CD4-positive, alpha-beta T cell treated with Interleukin-4 for 4 hours (primary cell): ENCODE results near the gene OPCML.

Experiments
- DNase-seq: peaks from one replicate; pipeline ENCODE4 v3.0.0-alpha.2; 2020

The OPCML gene

DNA sequence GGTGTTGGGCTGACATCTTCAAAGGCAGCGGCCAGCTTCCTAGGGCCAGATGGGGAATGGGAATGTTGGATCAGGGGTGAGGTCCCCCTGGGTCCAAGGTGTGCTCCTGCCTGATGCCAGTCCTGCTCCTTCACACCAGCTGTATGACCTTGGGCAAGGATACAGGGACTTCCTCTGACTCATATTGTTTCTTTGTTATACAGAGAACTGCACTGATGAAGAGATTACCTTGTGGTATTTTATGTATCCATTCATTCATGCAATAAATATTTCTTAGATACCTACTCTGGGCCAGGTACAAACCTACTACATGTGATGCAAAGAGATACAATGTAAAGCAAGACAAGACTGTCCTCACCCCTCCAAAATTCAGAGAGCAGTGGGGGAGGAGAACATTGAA is 3.9 kb upstream of the OPCML start:
- DNase-seq, result no peak

DNA sequence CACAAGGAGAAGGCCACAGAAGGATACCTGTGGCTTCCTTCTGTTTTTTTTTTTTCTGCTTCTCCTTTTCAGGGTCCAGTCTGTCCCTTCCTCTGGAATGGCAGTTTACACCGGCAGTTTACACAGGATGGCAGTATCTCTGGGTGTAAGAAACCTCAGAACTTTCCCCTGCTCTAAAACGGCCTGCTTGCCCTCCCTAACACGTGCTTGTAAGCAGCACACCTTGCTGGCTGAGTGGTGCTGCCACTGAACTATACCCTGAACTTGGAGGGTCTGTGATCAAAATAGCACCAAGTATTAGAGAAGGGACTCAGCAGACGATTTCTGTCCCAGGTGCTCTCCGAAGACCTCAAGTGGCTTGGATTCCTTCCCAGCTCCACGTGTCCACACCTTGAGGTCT is 904 bp upstream of the OPCML start:
- no peak for DNase-seq

DNA sequence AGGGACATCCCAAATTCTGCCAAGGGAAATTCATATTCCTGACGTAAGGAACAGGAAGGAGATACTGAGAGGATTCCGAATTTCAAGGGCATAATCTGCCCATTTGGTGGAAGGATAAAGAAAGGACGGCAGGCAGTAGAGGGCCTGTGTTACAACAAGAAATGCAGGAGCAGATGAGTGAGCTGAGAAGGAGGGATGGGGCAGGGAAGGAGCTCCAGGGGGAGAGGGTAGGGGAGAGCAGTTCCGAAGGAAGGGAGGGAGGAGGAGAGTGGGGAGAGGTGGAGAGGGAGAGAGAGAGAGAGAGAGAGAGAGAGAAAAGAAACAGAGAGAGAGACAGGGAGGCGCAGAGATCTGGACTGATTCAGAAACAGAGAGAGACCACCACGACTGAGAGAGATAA is 843 bp downstream of the OPCML start:
- no peak for DNase-seq

DNA sequence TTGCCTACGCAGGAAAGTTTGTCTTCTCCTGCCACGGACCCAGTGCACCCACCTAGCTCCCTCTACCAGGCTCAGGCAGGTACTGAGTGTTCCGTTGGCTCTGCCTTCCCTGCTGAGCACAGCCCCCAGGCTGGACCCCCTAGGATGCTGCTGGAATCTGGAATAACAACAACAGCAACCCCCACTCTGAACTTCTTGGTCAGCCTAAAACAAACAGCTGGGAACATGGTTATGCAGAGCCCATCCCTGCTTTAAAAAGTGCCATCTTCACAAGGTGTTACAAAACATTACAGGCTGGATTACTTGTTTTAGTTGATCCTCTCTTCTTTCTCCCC is 1.8 kb downstream of the OPCML start:
- no peak for DNase-seq

DNA sequence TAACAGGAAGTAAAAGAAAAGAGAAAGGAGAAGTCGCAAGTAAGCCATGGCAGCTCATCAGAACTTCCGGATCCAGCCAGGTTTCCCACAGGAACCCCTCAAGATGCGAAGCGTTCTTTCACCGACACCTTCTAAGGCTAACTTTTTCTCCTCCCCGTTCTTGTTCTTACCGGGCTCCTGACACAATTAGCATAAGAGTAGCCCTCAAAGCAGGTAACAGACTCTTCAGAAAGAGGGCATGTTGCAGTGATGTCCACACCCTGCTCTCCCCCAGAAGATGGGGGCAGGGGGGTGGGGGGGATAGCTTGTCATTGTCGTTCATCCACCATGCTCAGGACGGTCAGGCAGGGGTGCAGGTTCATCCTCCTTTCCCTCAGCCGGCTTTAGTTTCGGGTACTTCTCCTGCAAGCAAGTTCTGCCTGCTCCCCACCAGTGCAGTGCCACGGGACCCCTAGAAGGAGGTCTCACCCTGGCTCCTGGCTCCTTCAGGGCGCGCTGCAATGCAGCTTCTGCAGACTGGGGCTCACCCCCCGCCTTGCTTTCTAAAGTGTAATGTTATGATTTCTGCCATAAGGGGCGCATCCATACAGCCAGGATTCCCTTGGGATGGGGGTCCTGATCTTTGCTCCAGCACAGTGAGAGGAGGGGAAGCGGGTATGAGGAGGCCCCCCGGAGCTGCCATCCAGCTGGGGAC is 2.3 kb downstream of the OPCML start:
- DNase-seq, result no peak

DNA sequence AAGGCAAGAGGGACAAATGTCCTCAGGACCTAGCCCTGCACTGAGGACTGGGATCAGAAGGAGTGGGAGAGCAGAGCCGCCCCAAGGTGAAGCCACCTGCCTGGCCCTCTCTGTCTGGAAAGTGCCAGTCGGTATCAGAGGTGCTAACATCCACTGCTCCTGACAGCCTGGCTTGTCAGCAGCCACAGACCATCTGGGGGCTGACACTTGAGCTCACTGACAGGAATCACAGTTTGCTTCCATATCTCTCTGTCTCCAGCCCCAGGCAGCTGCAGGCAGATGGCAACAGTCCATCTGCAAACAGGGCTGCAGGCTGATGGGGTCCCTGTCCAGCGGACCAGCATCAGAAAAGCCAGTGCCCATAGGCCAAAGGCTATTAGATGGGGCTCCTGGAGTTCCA is 5.5 kb downstream of the OPCML start:
- no peak for DNase-seq

DNA sequence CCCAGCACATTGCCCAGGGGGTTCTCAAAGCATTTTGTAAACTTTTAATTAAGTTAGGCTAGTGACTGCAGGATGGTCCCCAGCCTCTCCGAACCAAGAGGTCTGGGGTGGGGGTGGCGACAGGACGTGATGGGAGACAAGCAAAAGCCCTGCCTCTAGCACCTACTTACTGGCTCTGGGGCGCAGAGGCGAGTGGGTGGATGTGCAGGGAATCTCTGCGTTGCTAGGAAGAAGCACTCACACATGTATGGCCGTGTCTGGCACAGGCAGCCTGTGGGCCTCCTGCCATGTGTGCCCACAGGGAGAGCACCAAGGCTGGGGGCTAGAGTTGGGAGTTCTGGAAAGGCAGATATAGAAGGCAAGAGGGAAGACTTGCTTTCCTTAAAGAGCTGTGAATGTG is 6.3 kb downstream of the OPCML start:
- DNase-seq, result no peak

DNA sequence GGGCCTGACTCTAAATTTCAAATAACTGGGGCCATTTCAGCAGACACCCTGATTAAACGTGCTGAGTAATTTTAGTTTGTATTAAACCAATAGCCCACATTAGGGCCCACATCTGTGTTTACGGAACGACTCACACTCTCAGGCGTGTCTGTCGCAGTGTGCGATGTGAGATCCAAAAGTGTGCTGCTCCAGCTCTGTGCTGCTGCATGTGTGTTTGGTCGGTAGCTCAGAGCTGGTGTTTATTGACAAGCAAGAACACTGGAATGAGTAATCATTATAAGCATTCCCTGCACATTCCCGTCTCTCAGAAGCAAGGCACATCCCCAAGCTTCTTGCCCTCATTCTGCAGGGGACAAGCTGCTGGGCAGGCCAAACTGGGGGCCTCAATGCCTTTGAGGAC is 7.8 kb downstream of the OPCML start:
- no peak for DNase-seq

DNA sequence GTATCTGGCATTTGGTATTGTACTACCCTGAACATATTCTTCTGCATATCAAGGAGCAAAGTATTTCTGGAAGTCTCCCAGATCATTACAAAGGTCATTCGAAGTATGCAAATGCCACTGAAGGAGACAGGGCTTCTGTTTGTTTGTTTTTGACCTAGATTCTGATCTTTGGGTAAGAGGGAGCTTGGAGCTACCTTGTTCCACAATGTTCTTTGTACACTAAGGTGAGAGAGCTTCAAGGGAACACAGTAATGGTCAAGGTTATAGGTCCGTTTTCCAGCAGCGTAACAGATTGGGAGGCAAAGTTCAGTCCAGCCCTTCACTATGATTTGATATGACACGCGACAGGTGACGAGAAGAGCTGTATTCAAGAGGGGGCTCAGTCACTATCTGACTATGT is 10.0 kb downstream of the OPCML start:
- DNase-seq, result no peak

DNA sequence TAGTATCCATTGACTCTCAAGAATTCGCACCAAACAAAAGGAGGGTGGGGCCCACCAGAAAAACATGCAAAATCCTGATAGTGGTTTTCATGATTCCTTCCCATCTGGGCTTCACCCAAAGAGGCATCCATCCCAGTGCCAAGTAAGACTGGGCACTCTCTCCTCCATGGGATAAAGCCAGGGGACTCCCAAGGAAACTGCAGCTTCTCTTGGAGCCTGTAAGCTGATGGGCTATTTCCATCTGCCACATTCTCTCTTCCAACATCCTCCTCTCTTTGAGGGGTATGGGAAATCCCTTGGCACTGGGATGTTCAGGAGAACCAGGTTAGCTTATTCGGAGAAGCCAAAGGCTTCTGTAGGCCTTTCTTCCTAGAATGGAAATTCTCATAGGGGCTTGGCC is 10.8 kb downstream of the OPCML start:
- no peak for DNase-seq

DNA sequence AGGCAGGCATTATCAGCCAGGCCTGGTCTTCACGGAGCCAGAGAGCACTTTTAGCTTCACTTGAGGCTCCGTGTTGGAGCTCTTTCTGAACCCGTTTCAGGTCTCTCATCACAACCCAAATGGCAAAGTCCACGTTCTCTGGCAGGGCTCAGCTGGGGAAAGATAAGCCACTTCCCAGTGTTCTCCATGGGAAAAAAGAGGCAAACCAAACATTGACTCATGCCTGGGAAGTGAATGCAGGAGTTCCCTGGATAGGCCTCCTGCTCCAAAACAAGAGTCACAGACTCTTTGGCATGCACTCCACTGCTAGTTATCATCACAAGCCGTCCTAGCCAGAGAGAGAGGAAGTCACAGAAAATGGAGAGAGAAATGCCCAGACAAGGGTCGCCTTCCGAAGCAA is 11.6 kb downstream of the OPCML start:
- DNase-seq, result no peak

DNA sequence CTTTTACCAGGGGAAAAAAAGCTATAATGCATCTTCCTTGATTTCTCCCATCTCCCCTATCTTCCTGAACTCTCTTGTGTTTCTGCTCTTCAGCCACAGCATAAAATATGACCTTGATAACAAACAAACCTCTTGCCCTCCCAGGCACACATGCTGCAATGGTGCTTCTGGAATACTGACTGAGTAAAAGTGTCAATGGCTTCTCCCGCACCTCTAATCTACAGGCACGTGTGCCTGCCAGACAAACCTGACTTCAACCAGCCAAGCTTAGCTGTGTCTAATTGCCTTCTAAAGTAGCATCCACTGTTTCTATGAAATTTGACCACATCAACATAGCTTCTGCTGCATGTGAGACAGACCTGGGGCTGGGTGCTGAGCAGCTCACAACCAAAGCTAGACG is 12.7 kb downstream of the OPCML start:
- no peak for DNase-seq

DNA sequence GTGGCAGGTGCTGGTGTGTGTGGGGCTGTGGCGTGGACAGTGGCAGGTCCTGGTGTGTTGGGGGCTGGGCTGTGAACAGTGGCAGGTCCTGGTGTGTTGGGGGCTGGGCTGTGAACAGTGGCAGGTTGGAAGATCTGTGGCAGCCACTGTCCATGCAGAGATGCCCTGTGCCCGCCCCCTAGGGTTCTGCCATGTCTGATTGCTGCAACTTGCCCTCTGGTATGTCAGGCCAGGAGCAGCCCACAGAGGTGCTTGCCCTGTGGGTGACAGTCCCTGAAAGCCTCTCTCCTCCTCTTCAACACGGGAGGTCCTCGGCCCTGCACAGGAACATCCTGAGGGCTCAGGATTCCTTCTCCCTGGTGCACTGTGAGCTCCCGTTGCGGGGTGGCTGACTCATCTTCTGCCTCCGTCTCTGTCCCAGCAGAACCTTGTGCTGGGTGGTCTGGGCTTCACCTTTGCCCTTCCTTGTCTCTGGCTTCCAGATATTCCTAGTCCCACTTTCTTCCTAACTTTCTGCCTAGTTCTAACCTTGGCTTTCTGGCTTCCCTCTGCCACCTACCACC is 13.5 kb downstream of the OPCML start:
- no peak for DNase-seq

DNA sequence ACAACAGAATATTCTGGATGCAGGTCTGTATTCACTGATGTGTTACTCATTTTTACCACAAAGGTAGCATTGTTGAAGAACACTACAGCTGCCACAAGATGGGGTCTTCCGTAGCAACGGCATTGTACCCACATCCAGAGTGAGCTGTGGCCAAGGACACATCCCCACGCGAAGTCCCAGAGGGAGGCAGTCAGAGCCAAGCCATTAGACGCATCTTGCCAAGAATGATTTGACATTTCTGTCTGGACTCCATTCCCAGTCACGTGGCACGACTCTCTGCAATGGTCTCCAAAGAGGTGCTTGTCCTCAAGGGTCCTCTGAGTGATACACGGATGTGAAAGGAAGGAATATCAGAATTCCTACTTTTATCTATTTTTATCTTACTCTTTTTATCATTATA is 15.5 kb downstream of the OPCML start:
- DNase-seq, result no peak

DNA sequence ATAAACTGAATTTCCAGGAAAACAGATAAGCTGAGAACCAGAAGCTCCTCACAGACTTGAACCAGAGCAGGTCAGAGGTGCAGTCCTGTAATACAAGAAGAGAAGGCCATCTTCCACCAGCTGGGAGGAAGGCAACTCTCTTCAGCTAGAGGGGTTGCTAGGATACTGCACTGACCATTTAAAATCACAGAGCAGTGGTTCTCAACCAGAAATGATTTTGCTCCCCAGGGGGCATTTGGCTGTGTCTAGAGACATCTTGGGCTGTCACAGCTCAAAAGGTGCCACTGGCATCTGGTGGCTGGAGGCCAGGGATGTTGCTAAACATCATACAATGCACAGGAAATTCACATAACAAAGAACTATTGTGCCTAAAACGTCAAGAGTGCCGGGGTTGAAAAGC is 17.2 kb downstream of the OPCML start:
- no peak for DNase-seq

DNA sequence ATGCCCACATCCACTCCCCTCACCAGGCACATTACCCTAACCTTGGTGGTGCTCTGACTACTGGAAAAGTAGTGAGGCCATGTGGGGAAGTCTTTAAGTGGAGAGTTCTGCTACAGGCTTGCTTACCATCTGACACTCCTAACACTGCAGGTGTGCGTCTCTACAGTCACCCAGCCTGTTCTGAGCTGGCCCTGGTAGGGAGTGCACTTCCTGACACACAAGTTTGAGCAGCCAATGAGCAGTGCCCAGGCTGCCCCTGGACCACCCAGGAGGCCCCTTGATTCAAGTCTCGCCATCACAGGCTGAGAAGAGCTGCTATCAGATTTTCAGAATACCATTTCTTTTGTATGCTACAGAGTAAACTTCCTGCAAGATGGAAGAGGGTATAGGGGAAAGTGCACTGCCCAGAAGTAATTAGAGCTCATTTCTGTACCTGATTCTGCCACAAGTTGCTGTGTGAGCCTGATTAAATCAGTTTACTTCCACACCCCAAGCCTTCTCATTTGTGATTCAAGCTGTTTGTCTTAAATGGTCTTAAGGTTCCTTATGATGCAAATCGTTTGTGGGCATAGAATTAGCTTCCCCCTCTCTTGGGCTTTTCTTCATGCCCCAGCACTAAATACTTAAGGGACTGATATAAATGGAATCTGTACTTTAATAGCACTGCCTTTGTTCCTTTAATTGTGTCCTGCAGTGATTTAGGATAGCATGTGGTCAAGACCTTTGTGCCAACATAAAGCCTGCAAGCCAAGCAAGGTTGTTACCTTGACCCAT is 22.2 kb downstream of the OPCML start:
- DNase-seq, result no peak

DNA sequence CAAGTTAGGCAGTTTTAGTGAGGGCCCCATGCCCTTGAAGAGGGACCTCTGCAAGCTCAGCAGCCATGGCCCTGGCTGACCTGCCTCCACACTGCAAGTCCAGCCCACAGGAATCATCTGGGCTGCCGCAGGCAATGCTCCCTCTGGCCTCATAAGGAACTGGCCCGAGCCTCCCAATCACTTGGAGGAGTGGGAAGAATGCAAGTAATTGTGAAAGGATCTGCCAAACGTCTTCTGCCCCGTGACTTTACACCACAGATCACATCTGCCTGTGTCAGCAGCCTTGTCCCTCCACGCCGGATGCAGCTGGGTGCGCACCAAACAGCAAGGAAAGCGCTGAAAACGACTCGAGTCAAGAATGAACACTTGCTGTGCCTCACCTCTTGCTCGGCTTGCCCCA is 23.8 kb downstream of the OPCML start:
- no peak for DNase-seq

DNA sequence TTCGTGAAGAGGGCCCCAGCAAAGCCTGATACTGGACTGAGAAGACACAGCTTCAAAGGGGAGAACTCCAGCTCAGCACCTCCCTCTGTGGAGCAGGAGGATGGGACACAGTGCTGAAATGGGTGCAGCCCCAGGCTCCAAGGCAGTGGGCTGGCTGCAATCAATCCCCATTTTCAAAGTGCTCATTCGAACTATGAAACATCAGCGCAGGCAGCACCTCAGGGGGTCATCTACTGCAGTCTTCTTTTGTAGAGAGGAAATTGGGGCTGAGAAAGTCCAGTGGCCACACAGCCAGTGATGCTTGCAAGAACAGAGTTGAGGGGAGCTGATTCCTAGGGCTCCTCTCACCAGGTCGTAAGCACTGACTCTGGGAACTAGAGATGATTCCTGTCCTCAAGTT is 25.1 kb downstream of the OPCML start:
- DNase-seq, result no peak

DNA sequence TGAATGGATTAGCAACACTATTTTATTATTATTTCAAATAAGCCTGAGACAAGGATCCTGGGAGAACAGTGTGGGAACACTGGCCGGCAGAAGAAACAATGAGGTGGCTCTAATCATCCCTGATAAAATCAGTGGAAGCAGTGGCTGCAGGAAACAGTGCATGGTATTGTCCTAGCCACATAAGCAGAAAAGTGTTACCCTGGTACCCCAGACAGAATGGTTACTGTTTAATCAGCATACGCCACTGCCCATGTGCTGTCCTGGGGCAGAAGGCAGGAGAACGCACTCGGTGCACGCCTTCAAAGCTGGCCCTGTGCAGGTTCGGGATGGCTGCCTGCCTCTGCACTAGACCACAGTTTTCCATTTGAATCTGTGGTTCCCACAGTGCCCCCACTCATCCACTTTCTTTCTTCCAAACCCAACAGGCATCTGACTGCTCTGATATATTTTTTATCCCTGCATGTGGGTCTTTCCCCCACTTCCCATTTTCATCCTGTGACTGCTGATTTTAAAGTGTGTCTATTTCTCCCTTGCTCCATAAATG is 25.7 kb downstream of the OPCML start:
- no peak for DNase-seq

DNA sequence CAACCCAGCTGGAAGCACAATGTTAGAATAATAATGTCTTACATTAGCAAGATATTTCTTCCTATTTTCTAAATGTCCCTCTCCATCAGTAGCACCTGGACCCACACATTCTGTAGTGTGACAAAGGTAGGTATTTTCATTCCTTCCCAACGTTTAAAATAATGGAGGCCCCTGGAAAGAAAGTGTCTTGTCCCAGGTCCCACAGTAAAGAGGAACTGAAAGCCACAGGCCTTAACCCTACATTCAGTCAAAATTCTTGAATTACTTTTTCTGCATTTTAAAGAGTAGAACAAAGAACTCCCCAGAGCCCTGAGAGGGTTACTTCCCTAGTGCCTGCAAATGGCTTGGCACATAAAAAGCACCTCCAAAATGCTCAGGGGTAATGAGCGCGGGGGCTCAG is 26.3 kb downstream of the OPCML start:
- DNase-seq, result no peak

DNA sequence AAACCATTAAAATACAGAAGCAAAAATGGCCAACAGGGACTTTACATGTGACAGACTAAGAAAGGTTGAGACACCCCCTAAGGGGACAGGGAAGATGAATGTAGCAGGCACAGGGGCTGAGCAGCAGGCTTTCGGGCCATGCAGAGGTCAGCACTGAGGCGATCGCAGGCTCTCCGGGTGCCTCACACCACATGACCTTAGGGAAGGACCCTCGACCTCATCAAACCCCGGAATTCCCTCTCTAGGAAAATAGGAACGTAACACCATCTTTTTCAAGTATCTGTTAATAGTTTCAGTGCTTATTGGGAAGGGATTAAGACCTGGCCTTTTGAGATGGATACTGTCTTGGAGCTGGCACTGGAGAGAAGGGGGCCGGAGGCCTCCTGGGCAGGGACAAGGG is 27.4 kb downstream of the OPCML start:
- DNase-seq, result no peak

DNA sequence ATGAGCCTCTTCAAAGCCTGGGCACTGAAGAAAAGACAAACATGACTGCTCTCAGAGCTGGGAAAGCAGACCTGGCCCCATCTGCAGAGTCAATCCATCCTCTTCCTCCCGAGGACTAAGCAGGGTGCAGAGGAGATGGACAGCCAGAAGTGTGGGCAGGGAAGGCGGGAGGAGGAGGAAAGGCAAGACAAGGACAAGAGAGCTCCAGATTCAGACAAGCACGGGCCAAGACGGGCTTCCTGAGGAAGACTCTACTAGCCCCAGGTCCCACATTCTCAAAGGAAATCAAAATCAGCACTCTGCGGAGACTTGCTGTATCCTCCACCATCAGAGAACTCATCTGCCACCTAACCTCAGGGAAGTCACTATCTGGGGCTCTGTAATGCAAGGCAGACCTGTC is 28.5 kb downstream of the OPCML start:
- DNase-seq, result no peak

DNA sequence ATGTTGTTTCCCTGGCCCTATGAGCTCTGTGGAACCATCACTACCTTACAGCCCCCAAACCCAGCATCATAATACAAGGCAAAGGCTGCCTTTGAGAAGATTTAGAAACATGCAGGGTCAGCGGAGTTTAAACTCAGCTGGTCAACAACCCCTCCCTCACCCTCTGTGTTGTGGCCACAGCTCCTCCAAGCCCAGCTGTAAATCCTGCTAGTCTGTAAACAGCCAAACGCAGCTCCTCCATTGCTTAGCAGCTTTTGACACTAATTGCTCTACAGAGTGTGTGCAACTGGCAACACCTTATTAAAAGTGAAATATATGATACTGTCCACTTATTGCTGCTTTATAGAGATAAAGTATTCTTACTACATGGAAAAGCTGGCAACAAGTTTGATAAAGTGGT is 29.1 kb downstream of the OPCML start:
- DNase-seq, result no peak
